HepG2 (cell line): ENCODE results near the gene ACOT4. TPM values are rescaled to one million over a fixed set of nuclear protein-coding genes. Genes with fewer than 3 reads are reported as not detected.

Source experiments
- AGO2 ChIP-seq: fragments of 200-400 bp; formaldehyde crosslinking; optimal IDR thresholded peaks from 2 replicates; pipeline ENCODE3; 2017; ENCODE audit warnings: mild to moderate bottlenecking, low read depth, low read length, moderate library complexity
- ATF4 ChIP-seq, 2 experiments: fragments of 450-650 bp in 1 of 2; sonication (generic) in 1 of 2; formaldehyde crosslinking; IDR thresholded peaks; 2 replicates each; pipeline versions ENCODE4 v1.5.0 to v1.8.0; 2020 to 2022; ENCODE audit warnings: mild to moderate bottlenecking in 1 of 2, missing genetic modification reagents in 1 of 2
- IRF2 ChIP-seq: IDR thresholded peaks from 2 replicates; pipeline ENCODE4 v1.6.1; 2018; ENCODE audit warnings: missing genetic modification reagents, missing compliant biosample characterization
- KDM5B ChIP-seq: sonication (generic); formaldehyde crosslinking; IDR thresholded peaks from 2 replicates; pipeline ENCODE4 v1.4.0; 2020; ENCODE audit warnings: missing genetic modification reagents, mild to moderate bottlenecking, borderline replicate concordance
- MTA1 ChIP-seq: sonication (generic); formaldehyde crosslinking; IDR thresholded peaks from 2 replicates; pipeline ENCODE4 v1.4.0; 2020; ENCODE audit warnings: missing genetic modification reagents, mild to moderate bottlenecking, borderline replicate concordance
- RFX5 ChIP-seq: IDR thresholded peaks from 2 replicates; pipeline ENCODE4 v1.6.1; 2011; ENCODE audit warnings: low read depth, low read length, improper control_type of control experiment
- SIN3A ChIP-seq: IDR thresholded peaks from 2 replicates; pipeline ENCODE4 v1.6.1; 2011; ENCODE audit warnings: low read depth, mild to moderate bottlenecking, control low read depth, low read length, borderline replicate concordance
- SNAI1 ChIP-seq: sonication (generic); formaldehyde crosslinking; IDR thresholded peaks from 2 replicates; pipeline ENCODE4 v1.5.0; 2020; ENCODE audit warnings: mild to moderate bottlenecking, missing genetic modification reagents, borderline replicate concordance
- SP1 ChIP-seq, 2 experiments: fragments of 450-650 bp in 1 of 2; sonication (generic) in 1 of 2; formaldehyde crosslinking in 1 of 2; IDR thresholded peaks; 2 replicates each; pipeline versions ENCODE4 v1.4.0 to v1.6.1; 2016 to 2020; ENCODE audit warnings: missing genetic modification reagents in 1 of 2
- ZBTB3 ChIP-seq: sonication (generic); formaldehyde crosslinking; IDR thresholded peaks from 2 replicates; pipeline ENCODE4 v1.4.0; 2020; ENCODE audit warnings: low read depth, mild to moderate bottlenecking, moderate library complexity, missing genetic modification reagents, borderline replicate concordance
- ZFP91 ChIP-seq: sonication (generic); formaldehyde crosslinking; IDR thresholded peaks from 2 replicates; pipeline ENCODE4 v1.9.0; 2022; ENCODE audit warnings: missing genetic modification reagents, mild to moderate bottlenecking, borderline replicate concordance
- ZNF451 ChIP-seq: sonication (generic); formaldehyde crosslinking; IDR thresholded peaks from 2 replicates; pipeline ENCODE4 v1.5.0; 2020; ENCODE audit warnings: mild to moderate bottlenecking, missing genetic modification reagents
- ZNF503 ChIP-seq: sonication (generic); formaldehyde crosslinking; IDR thresholded peaks from 2 replicates; pipeline ENCODE4 v1.4.0; 2020; ENCODE audit warnings: missing genetic modification reagents
- ZNF558 ChIP-seq: sonication (generic); formaldehyde crosslinking; IDR thresholded peaks from 2 replicates; pipeline ENCODE4 v1.9.0; 2022; ENCODE audit warnings: mild to moderate bottlenecking, missing genetic modification reagents, borderline replicate concordance
- polyA plus RNA-seq, 8 experiments: library from polyadenylated mRNA; depleted of rRNA in 3 of 8; stranded (reverse) in 7 of 8; unstranded in 1 of 8; fragments of >200 nt; fragmentation: Illumina TruSeq in 4 of 8; extraction: Trizol in 4 of 8; gene quantifications; 2 replicates each; pipeline versions ENCODE4 v1.2.1 to v1.2.3, GENCODE V29; 2011 to 2016; ENCODE audit warnings: low read depth in 4 of 8, missing spikeins in 1 of 8, mixed read lengths in 1 of 8; ENCODE audit not compliant: insufficient read depth in 1 of 8
- total RNA-seq, 5 experiments: library from RNA; depleted of rRNA; stranded (reverse); fragments of >200 nt; fragmentation: Illumina TruSeq; extraction: Trizol; gene quantifications; 2 replicates each; pipeline ENCODE4 v1.2.3, GENCODE V29; 2016; ENCODE audit warnings: low read depth in 1 of 5
- TF ChIP-seq, protein P1 (sequence below): sonication (generic); formaldehyde crosslinking; IDR thresholded peaks from 2 replicates; pipeline ENCODE4 v1.4.0; 2020; ENCODE audit warnings: missing genetic modification reagents
- TF ChIP-seq, protein P2 (sequence below): IDR thresholded peaks from 2 replicates; pipeline ENCODE4 v1.6.1; 2016; ENCODE audit warnings: low read depth
- TF ChIP-seq, protein P3 (sequence below): sonication (generic); formaldehyde crosslinking; IDR thresholded peaks from 2 replicates; pipeline ENCODE4 v1.4.0; 2020; ENCODE audit warnings: missing genetic modification reagents

Gene ACOT4
- total and polyA plus RNA-seq, 2 of the 13 experiments (the other 11 are each of a cell fraction or from before 2014, with no cell fraction given), result 0.04 to 0.05 TPM

GRCh38 chr14:73612339-73613045 is 20.8 kb downstream of the ACOT4 start, which contains the start of gene ACOT6 (continued):
- TF ChIP-seq, protein P1, sequence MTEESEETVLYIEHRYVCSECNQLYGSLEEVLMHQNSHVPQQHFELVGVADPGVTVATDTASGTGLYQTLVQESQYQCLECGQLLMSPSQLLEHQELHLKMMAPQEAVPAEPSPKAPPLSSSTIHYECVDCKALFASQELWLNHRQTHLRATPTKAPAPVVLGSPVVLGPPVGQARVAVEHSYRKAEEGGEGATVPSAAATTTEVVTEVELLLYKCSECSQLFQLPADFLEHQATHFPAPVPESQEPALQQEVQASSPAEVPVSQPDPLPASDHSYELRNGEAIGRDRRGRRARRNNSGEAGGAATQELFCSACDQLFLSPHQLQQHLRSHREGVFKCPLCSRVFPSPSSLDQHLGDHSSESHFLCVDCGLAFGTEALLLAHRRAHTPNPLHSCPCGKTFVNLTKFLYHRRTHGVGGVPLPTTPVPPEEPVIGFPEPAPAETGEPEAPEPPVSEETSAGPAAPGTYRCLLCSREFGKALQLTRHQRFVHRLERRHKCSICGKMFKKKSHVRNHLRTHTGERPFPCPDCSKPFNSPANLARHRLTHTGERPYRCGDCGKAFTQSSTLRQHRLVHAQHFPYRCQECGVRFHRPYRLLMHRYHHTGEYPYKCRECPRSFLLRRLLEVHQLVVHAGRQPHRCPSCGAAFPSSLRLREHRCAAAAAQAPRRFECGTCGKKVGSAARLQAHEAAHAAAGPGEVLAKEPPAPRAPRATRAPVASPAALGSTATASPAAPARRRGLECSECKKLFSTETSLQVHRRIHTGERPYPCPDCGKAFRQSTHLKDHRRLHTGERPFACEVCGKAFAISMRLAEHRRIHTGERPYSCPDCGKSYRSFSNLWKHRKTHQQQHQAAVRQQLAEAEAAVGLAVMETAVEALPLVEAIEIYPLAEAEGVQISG (CRISPR knock-in tag), result peak; percentile 51; the same call in 1 of the 2 replicates
- TF ChIP-seq, protein P2, sequence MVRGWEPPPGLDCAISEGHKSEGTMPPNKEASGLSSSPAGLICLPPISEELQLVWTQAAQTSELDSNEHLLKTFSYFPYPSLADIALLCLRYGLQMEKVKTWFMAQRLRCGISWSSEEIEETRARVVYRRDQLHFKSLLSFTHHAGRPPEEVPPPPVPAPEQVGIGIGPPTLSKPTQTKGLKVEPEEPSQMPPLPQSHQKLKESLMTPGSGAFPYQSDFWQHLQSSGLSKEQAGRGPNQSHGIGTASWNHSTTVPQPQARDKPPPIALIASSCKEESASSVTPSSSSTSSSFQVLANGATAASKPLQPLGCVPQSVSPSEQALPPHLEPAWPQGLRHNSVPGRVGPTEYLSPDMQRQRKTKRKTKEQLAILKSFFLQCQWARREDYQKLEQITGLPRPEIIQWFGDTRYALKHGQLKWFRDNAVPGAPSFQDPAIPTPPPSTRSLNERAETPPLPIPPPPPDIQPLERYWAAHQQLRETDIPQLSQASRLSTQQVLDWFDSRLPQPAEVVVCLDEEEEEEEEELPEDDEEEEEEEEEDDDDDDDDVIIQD (CRISPR knock-in tag), result no peak
- TF ChIP-seq IRF2, result 0 out of 2 replicates have a peak, but pooled peaks have one; percentile 14
- no peak for TF ChIP-seq ZBTB3 (CRISPR knock-in tag)
- peak; percentile 47; the same call in 1 of the 2 replicates for TF ChIP-seq SIN3A
- no peak for TF ChIP-seq ZNF503 (CRISPR knock-in tag)
- TF ChIP-seq KDM5B, result peak; percentile 40; the same call in 1 of the 2 replicates
- peak; percentile 95 for TF ChIP-seq MTA1 (CRISPR knock-in tag)
- peak; percentile 88; the same call in 1 of the 2 replicates for TF ChIP-seq ZNF558 (CRISPR knock-in tag)
- no peak for TF ChIP-seq RFX5
- TF ChIP-seq AGO2, result peak; percentile 37
- TF ChIP-seq ZNF451 (CRISPR knock-in tag), result no peak; the same call in 1 of the 2 replicates
- TF ChIP-seq SNAI1 (CRISPR knock-in tag), result no peak
- no peak for TF ChIP-seq ATF4 (CRISPR knock-in tag; IDR thresholded peaks at IDR 0.05)
- TF ChIP-seq, protein P3, sequence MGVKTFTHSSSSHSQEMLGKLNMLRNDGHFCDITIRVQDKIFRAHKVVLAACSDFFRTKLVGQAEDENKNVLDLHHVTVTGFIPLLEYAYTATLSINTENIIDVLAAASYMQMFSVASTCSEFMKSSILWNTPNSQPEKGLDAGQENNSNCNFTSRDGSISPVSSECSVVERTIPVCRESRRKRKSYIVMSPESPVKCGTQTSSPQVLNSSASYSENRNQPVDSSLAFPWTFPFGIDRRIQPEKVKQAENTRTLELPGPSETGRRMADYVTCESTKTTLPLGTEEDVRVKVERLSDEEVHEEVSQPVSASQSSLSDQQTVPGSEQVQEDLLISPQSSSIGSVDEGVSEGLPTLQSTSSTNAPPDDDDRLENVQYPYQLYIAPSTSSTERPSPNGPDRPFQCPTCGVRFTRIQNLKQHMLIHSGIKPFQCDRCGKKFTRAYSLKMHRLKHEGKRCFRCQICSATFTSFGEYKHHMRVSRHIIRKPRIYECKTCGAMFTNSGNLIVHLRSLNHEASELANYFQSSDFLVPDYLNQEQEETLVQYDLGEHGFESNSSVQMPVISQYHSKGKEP (CRISPR knock-in tag), result no peak
- no peak for TF ChIP-seq SP1 (IDR thresholded peaks at IDR 0.05)
- TF ChIP-seq SP1 (CRISPR knock-in tag; IDR thresholded peaks at IDR 0.05), result 0 out of 2 replicates have a peak, but pooled peaks have one; percentile 53
- peak; percentile 77; the same call in 1 of the 2 replicates for TF ChIP-seq ZFP91 (CRISPR knock-in tag)
